Tibial nerve (tissue), 4 donors: Measurements from ENCODE around the gene BCL7C. TPM values are rescaled to one million over a fixed set of nuclear protein-coding genes. Genes with fewer than 3 reads are reported as not detected.

Experiments
- DNase-seq, 2 donors: peaks; one replicate each; pipeline ENCODE4 v3.0.0-alpha.2; 2019; ENCODE audit warnings: low spot score in 2 of 2
- H3K27ac ChIP-seq, 4 donors: fragments of 200-600 bp; sonication (generic) in 3 of 4; one replicate each; pipeline ENCODE4 v1.5.1; 2017 to 2019; ENCODE audit warnings: mild to moderate bottlenecking in 1 of 4
- H3K27me3 ChIP-seq, 2 donors: fragments of 200-600 bp; sonication (generic) in 1 of 2; one replicate each; pipeline versions ENCODE4 v1.5.1 to v1.6.0; 2017 to 2019
- H3K36me3 ChIP-seq, 3 donors: fragments of 200-600 bp; sonication (generic); one replicate each; pipeline ENCODE4 v1.5.1; 2018 to 2019
- H3K4me1 ChIP-seq, 4 donors: fragments of 200-600 bp; sonication (generic) in 3 of 4; one replicate each; pipeline ENCODE4 v1.5.1; 2017 to 2019
- H3K4me3 ChIP-seq, 4 donors: fragments of 200-600 bp; sonication (generic) in 3 of 4; one replicate each; pipeline ENCODE4 v1.5.1; 2017 to 2019; ENCODE audit warnings: mild to moderate bottlenecking in 1 of 4, moderate library complexity in 1 of 4
- H3K9me3 ChIP-seq, 4 donors: fragments of 200-600 bp; sonication (generic) in 3 of 4; one replicate each; pipeline ENCODE4 v1.5.1; 2017 to 2019
- EP300 ChIP-seq, 2 donors: sonication (generic); formaldehyde crosslinking; IDR thresholded peaks; one replicate each; pipeline ENCODE4 v1.6.1; 2017; ENCODE audit warnings: antibody characterized with exemption in 2 of 2, mild to moderate bottlenecking in 1 of 2
- POLR2A ChIP-seq, 2 donors: fragments of 450-650 bp; IDR thresholded peaks; one replicate each; pipeline ENCODE4 v1.6.1; 2017; ENCODE audit warnings: antibody characterized with exemption in 2 of 2, mild to moderate bottlenecking in 2 of 2, moderate library complexity in 2 of 2
- WGBS, 2 donors: methylation state at CpG; one replicate each; pipeline ENCODE4 v1.1.5; 2018; 5-methylcytosine and 5-hydroxymethylcytosine counted together
- total RNA-seq, 4 donors: library from RNA; depleted of rRNA; stranded (reverse); fragments of >200 nt; gene quantifications; one replicate each; pipeline ENCODE4 v1.1.0, GENCODE V29; 2016
- TF ChIP-seq, protein P1 (sequence below), 5 experiments: fragments of 200-600 bp in 3 of 5; fragments of 450-650 bp in 2 of 5; sonication (generic) in 3 of 5; IDR thresholded peaks; one replicate each; pipeline ENCODE4 v1.5.1; 2016 to 2019; ENCODE audit warnings: antibody characterized with exemption in 5 of 5, mild to moderate bottlenecking in 3 of 5, moderate library complexity in 2 of 5

BCL7C gene
- total RNA-seq, 4 donors from 2014 or later, result 42.9 to 54.0 (median 48.2) TPM

DNA sequence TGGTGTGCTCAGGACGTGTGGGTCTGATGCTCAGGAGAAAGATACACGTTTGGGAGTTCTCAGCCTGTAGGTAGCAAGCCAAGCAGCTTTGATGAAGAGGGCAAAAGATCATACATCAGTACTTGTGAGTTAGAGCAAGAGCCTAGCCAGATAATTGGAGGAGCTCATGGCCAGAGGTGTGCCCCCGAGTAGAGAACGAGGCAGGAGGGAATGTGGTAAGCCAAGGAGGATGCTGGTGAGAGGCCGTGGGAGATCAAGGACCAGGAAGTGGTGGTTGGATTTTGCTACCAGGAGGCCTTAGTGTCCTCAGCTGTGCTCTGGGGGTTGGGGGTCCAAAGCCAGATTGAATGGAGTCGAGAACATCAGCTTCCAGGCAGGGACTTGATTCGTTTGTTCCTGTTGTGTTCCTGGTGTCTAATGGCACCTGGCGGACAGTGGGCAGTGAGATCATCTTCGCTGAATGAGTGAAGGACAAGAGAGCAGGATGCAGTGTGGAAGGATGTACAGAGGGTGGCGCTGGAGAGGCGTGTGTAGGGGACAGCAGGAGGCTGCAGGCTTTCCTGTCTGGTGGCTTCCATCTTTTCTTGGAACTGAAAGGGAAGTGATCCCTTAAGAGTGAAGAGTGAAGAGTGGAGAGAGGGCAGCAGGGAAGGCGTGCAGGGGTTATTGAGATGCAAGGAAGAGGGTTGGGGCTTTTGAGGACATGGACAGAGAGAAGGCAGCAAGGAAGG is 41.1 kb upstream of the BCL7C start:
- DNase-seq, result peak in 1 of 2 donors; percentile 60
- Histone ChIP-seq H3K4me1 (no peaks in the 10 kb centered on the region), H3K27me3 (no peaks in the 10 kb centered on the region), H3K4me3 (no peak overlapping the region), H3K27ac (no peak overlapping the region), H3K36me3 (peaks cover 0 to 73% (median 0%) of the 10 kb centered on the region in 3 donors), H3K9me3 (no peaks in the 10 kb centered on the region)
- TF ChIP-seq EP300 (IDR thresholded peaks at IDR 0.05) (no peak), POLR2A (IDR thresholded peaks at IDR 0.05) (no peak)
- TF ChIP-seq, protein P1, sequence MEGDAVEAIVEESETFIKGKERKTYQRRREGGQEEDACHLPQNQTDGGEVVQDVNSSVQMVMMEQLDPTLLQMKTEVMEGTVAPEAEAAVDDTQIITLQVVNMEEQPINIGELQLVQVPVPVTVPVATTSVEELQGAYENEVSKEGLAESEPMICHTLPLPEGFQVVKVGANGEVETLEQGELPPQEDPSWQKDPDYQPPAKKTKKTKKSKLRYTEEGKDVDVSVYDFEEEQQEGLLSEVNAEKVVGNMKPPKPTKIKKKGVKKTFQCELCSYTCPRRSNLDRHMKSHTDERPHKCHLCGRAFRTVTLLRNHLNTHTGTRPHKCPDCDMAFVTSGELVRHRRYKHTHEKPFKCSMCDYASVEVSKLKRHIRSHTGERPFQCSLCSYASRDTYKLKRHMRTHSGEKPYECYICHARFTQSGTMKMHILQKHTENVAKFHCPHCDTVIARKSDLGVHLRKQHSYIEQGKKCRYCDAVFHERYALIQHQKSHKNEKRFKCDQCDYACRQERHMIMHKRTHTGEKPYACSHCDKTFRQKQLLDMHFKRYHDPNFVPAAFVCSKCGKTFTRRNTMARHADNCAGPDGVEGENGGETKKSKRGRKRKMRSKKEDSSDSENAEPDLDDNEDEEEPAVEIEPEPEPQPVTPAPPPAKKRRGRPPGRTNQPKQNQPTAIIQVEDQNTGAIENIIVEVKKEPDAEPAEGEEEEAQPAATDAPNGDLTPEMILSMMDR (IDR thresholded peaks at IDR 0.05), result peak; percentile 30 to 40 (median 38)
- 69 to 70% methylated on average over 12 of the region's 12 CpGs for WGBS, 2 donors

DNA sequence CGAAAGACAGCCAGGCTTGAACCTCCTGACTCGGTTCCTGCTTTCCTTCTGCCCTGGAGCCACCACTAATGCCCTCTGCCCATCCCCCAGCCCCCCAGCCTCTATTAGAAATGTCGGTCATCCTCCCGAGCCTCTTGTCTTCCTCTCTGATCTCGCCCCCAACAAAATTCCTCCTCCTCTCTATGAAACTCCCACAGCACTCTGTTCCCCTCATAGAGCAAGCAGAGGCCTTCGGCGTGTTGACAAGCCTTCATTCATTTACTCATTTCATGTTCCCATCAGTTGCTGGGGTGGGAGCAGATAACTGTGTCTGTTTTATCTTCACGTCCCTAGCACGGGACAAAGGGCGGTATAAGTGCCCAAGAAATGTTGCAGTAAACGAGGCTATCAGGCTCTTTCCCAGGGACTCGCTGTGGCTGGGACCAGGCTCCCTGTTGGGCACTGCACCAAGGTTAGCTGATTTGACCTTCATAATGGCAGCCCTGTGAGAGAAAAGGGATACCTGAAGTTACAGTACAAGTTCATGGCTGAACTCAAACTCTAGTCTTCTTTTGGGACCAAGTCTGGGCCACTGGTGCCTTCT is 37.3 kb upstream of the BCL7C start:
- peaks cover 0 to 8% (median 0%) of the 10 kb centered on the region in 4 donors for H3K4me1 ChIP-seq
- WGBS, 2 donors, result 69% methylated on average over 12 of the region's 12 CpGs
- H3K27ac ChIP-seq, result no peak overlapping the region
- H3K36me3 ChIP-seq, result peaks cover 0 to 92% (median 0%) of the 10 kb centered on the region in 3 donors
- H3K4me3 ChIP-seq, result no peak overlapping the region
- H3K9me3 ChIP-seq, result no peaks in the 10 kb centered on the region
- TF ChIP-seq EP300 (IDR thresholded peaks at IDR 0.05) (no peak), POLR2A (IDR thresholded peaks at IDR 0.05) (no peak)
- TF ChIP-seq, protein P1 (IDR thresholded peaks at IDR 0.05), result no peak
- no peak for DNase-seq
- H3K27me3 ChIP-seq, result no peaks in the 10 kb centered on the region

DNA sequence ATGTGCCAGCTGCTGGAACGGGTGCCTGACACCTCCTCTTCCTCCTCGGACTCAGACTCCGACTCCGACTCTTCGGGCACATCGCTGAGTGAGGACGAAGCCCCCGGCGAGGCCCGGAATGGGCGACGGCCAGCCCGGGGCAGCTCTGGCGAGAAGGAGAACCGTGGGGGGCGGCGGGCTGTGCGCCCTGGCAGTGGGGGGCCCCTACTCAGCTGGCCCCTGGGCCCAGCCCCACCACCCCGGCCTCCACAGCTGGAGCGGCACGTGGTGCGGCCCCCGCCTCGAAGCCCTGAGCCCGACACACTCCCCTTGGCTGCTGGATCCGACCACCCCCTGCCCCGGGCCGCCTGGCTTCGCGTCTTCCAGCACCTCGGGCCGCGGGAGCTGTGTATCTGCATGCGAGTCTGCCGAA is 36.3 kb upstream of the BCL7C start:
- no peak for DNase-seq
- Histone ChIP-seq H3K9me3 (no peaks in the 10 kb centered on the region), H3K27me3 (no peaks in the 10 kb centered on the region), H3K4me1 (peaks cover 0 to 10% (median 0%) of the 10 kb centered on the region in 4 donors), H3K36me3 (peaks cover 0 to 92% (median 0%) of the 10 kb centered on the region in 3 donors), H3K4me3 (no peak overlapping the region), H3K27ac (no peak overlapping the region)
- 89 to 91% methylated on average over 25 to 35 of the region's 35 CpGs for WGBS, 2 donors
- TF ChIP-seq POLR2A (IDR thresholded peaks at IDR 0.05) (no peak), EP300 (IDR thresholded peaks at IDR 0.05) (no peak)
- TF ChIP-seq, protein P1 (IDR thresholded peaks at IDR 0.05), result no peak

DNA sequence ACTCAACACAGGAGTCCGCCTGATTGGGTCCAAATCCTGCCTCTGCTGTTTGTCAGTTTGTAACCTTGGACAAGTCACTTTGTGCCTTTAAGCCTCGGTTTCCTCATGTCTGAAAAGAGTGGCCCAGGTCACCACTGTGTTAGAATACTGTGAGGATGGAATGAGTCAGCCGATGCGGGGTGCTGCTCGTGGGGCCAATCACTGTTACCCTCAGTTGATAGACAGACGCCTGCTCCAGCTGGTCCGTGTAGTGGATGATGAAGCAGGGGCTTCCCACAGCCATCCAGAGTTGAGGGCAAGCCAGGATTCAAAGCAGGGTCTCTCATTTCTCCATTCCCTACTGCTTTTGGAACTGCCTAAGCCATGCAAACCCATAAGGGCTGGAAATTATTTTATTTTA is 35.3 kb upstream of the BCL7C start:
- no peak for DNase-seq
- 66 to 86% methylated on average over 7 of the region's 7 CpGs for WGBS, 2 donors
- H3K4me1 ChIP-seq, result peaks cover 0 to 20% (median 4%) of the 10 kb centered on the region in 4 donors
- TF ChIP-seq POLR2A (IDR thresholded peaks at IDR 0.05) (no peak), EP300 (IDR thresholded peaks at IDR 0.05) (no peak)
- TF ChIP-seq, protein P1 (IDR thresholded peaks at IDR 0.05), result no peak
- H3K36me3 ChIP-seq, result peaks cover 0 to 85% (median 0%) of the 10 kb centered on the region in 3 donors
- H3K27me3 ChIP-seq, result no peaks in the 10 kb centered on the region
- H3K27ac ChIP-seq, result no peak overlapping the region
- H3K9me3 ChIP-seq, result no peaks in the 10 kb centered on the region
- H3K4me3 ChIP-seq, result no peak overlapping the region

DNA sequence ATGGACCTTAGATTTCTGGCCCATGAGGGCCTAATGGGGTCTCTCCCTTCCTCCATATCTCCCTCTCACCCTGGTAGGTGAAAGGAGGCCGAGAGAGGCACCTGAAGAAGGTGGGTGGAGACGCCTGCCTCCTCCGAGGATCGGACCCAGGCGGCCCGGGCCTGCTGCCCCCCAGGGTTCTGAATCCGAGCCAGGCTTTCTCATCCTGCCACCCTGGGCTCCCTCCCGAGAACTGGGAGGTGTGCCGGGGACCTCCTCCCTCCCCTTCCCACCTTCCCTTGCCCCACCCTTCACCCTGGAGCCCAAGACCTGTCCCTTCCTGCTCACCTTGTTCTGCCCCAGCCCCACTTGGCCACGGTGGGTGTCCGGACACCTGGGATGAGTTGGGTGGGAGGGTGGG is 34.5 kb upstream of the BCL7C start:
- DNase-seq, result no peak
- Histone ChIP-seq H3K27ac (peak overlapping the region in 1 of 4 donors; percentile 24), H3K4me1 (peaks cover 0 to 26% (median 4%) of the 10 kb centered on the region in 4 donors), H3K9me3 (no peaks in the 10 kb centered on the region), H3K36me3 (peaks cover 0 to 79% (median 0%) of the 10 kb centered on the region in 3 donors), H3K4me3 (no peak overlapping the region), H3K27me3 (no peaks in the 10 kb centered on the region)
- 73 to 87% methylated on average over 11 of the region's 11 CpGs for WGBS, 2 donors
- TF ChIP-seq POLR2A (IDR thresholded peaks at IDR 0.05), result no peak
- no peak for TF ChIP-seq EP300 (IDR thresholded peaks at IDR 0.05)
- TF ChIP-seq, protein P1 (IDR thresholded peaks at IDR 0.05), result no peak
